ENCODE data around the gene ELK1.
"Not testable (repeated sequence)": the region's sequence is repeated elsewhere in the genome, so short reads cannot be mapped to it uniquely, and the experiment has no call there.

ELK1 gene

GRCh38 chrX:47611926-47612325 is 38.4 kb downstream of the ELK1 start:
- DNase-seq (ENCODE audit: low read depth, low spot score): no peak

GRCh38 chrX:47611489-47611888 is 38.9 kb downstream of the ELK1 start:
- DNase-seq (ENCODE audit: low read depth, low spot score): no peak

GRCh38 chrX:47610511-47610910 is 39.9 kb downstream of the ELK1 start:
- no peak for DNase-seq (ENCODE audit: low read depth, low spot score)

- DNase-seq (ENCODE audit: low read depth, low spot score): no peak
Measured at GRCh38 chrX:47608130-47608810, 42.1 kb downstream of the ELK1 start.

- DNase-seq (ENCODE audit: low read depth, low spot score): no peak
Measured at GRCh38 chrX:47607091-47607490, 43.3 kb downstream of the ELK1 start.

GRCh38 chrX:47605024-47605423 is 45.3 kb downstream of the ELK1 start:
- DNase-seq (ENCODE audit: low read depth, low spot score): no peak

GRCh38 chrX:47603125-47603524 is 47.2 kb downstream of the ELK1 start:
- not testable (repeated sequence) for DNase-seq (ENCODE audit: low read depth, low spot score)

GRCh38 chrX:47597222-47597621 is 53.1 kb downstream of the ELK1 start:
- no peak for DNase-seq (ENCODE audit: low read depth, low spot score)

GRCh38 chrX:47596256-47596655 is 54.1 kb downstream of the ELK1 start:
- no peak for DNase-seq (ENCODE audit: low read depth, low spot score)

GRCh38 chrX:47595716-47596251 is 54.6 kb downstream of the ELK1 start:
- peak; percentile 61 for DNase-seq (ENCODE audit: low read depth, low spot score)

- DNase-seq (ENCODE audit: low read depth, low spot score): no peak
Measured at GRCh38 chrX:47593522-47593921, 56.8 kb downstream of the ELK1 start.

- no peak for DNase-seq (ENCODE audit: low read depth, low spot score)
Measured at GRCh38 chrX:47590984-47591383, 59.4 kb downstream of the ELK1 start.

GRCh38 chrX:47587906-47588735 is 62.2 kb downstream of the ELK1 start:
- no peak for DNase-seq (ENCODE audit: low read depth, low spot score)

- DNase-seq (ENCODE audit: low read depth, low spot score): no peak
Measured at GRCh38 chrX:47587091-47587891, 63.1 kb downstream of the ELK1 start.

GRCh38 chrX:47586043-47586787 is 64.1 kb downstream of the ELK1 start:
- DNase-seq (ENCODE audit: low read depth, low spot score): no peak

All from astrocyte of the hippocampus (primary cell).